PC-9 (cell line): ENCODE measurements around the gene RAB7B. TPM values are rescaled to one million over a fixed set of nuclear protein-coding genes. Genes with fewer than 3 reads are reported as not detected.

ENCODE experiments used
- BruUV-seq: library from RNA; stranded (reverse); fragments of 400-500 nt; replicated peaks from 2 replicates; lab custom pipeline; 2021; lab: Mats Ljungman, UMichigan
- CTCF ChIA-PET: fragments of 300-600 bp; sonication (Branson Sonifier 250); formaldehyde crosslinking; loops from one replicate; lab custom pipeline; 2022; ENCODE audit warnings: antibody characterized with exemption; lab: Charles Lee
- POLR2A ChIA-PET: fragments of 300-600 bp; sonication (Branson Sonifier 250); formaldehyde crosslinking; loops from one replicate; lab custom pipeline; 2022; ENCODE audit warnings: antibody characterized with exemption; ENCODE audit not compliant: unreplicated experiment; lab: Charles Lee
- DNase-seq, 2 experiments: peaks; one replicate each; pipeline versions ENCODE4 v3.0.0 to v3.0.0-alpha.2; 2015 to 2022; ENCODE audit warnings: mixed read lengths in 1 of 2
- H2AFZ ChIP-seq: fragments of 200-600 bp; sonication (generic); 2 replicates; pipeline ENCODE4 v1.8.1; 2017; ENCODE audit warnings: antibody characterized with exemption
- H3F3A ChIP-seq: fragments of 200-600 bp; sonication (generic); 2 replicates; pipeline ENCODE4 v1.8.1; 2017; ENCODE audit warnings: antibody characterized with exemption, mild to moderate bottlenecking, low read depth; ENCODE audit not compliant: insufficient read depth
- H3K27ac ChIP-seq: fragments of 200-600 bp; sonication (generic); 2 replicates; pipeline ENCODE4 v1.6.1; 2016; ENCODE audit warnings: mixed run types
- H3K27me3 ChIP-seq: fragments of 200-600 bp; sonication (generic); 2 replicates; pipeline ENCODE4 v1.6.1; 2016; ENCODE audit warnings: low read depth, mixed run types; ENCODE audit not compliant: insufficient read depth
- H3K36me3 ChIP-seq: fragments of 200-600 bp; sonication (generic); 2 replicates; pipeline ENCODE4 v1.6.1; 2016; ENCODE audit warnings: low read depth, mixed run types
- H3K4me1 ChIP-seq: fragments of 200-600 bp; sonication (generic); replicated peaks from 2 replicates; pipeline ENCODE4 v1.6.1; 2016; ENCODE audit warnings: mixed run types; ENCODE audit not compliant: insufficient read depth
- H3K4me2 ChIP-seq: fragments of 200-600 bp; sonication (generic); 2 replicates; pipeline ENCODE4 v1.6.1; 2017; ENCODE audit warnings: mixed run types
- H3K4me3 ChIP-seq: fragments of 200-600 bp; sonication (generic); 2 replicates; pipeline ENCODE4 v1.6.1; 2016; ENCODE audit warnings: mixed run types
- H3K79me2 ChIP-seq: fragments of 200-600 bp; sonication (generic); 2 replicates; pipeline ENCODE4 v1.6.1; 2017; ENCODE audit warnings: low read depth, mixed run types
- H3K9me2 ChIP-seq: fragments of 200-600 bp; sonication (generic); 2 replicates; pipeline ENCODE4 v1.8.1; 2017; ENCODE audit warnings: mild to moderate bottlenecking; ENCODE audit not compliant: insufficient read depth
- H3K9me3 ChIP-seq: fragments of 200-600 bp; sonication (generic); 2 replicates; pipeline ENCODE4 v1.8.1; 2016; ENCODE audit warnings: low read depth; ENCODE audit not compliant: insufficient read depth
- H4K20me1 ChIP-seq: fragments of 200-600 bp; sonication (generic); 2 replicates; pipeline ENCODE4 v1.8.1; 2017; ENCODE audit not compliant: insufficient read depth
- CTCF ChIP-seq: fragments of 200-600 bp; sonication (generic); conservative IDR thresholded peaks from 2 replicates; pipeline ENCODE4 v1.6.1; 2017; ENCODE audit warnings: mixed run types, antibody characterized with exemption, mild to moderate bottlenecking, moderate library complexity
- EZH2 ChIP-seq: fragments of 200-600 bp; sonication (generic); IDR thresholded peaks from 2 replicates; pipeline ENCODE4 v1.8.0; 2017; ENCODE audit warnings: antibody characterized with exemption, low read depth
- intact Hi-C: fragments of 100-400 bp; cut with micrococcal nuclease; formaldehyde crosslinking; loops from one replicate; pipeline ENCODE4 v1.10.0; 2022; ENCODE audit not compliant: unreplicated experiment
- total RNA-seq: library from RNA; stranded (reverse); gene quantifications from 2 replicates; pipeline ENCODE4 v1.2.3, GENCODE V29; 2021

The RAB7B gene
- total RNA-seq, 1 experiment from 2014 or later: not detected

GRCh38 chr1:206021008-206021625 is 17.9 kb upstream of the RAB7B start:
- Histone ChIP-seq H3F3A (peaks cover 24% of the 10 kb centered on the region), H4K20me1 (no peaks in the 10 kb centered on the region), H3K36me3 (no peaks in the 10 kb centered on the region), H3K27me3 (no peaks in the 10 kb centered on the region), H3K27ac (peak overlapping the region; percentile 88), H3K9me2 (no peaks in the 10 kb centered on the region), H3K9me3 (no peaks in the 10 kb centered on the region; the same call in 1 of the 2 replicates), H2AFZ (peak overlapping the region; percentile 49; the same call in 1 of the 2 replicates), H3K4me1 (peaks cover 28% of the 10 kb centered on the region), H3K79me2 (no peaks in the 10 kb centered on the region), H3K4me2 (peak overlapping the region; percentile 76), H3K4me3 (peak overlapping the region; percentile 36; the same call in 1 of the 2 replicates)
- POLR2A ChIA-PET: no interaction called here
- TF ChIP-seq EZH2 (no peak), CTCF (no peak)
- BruUV-seq: TSS peak; percentile 55
- intact Hi-C loops: no loop called here
- peak; percentile 54 to 79 for DNase-seq
- CTCF ChIA-PET: interaction anchor here (0.6 to 1.0 kb wide), 3 partner anchors 44 to 591 kb away, joined by 3 to 5 read pairs (median 4); partner anchors contain the start of gene EIF2D

GRCh38 chr1:206020393-206021007 is 17.3 kb upstream of the RAB7B start:
- H3K79me2 ChIP-seq: no peaks in the 10 kb centered on the region
- TF ChIP-seq EZH2 (no peak), CTCF (no peak)
- intact Hi-C loops: no loop called here
- H3K27ac ChIP-seq: peak overlapping the region; percentile 88
- peaks cover 24% of the 10 kb centered on the region for H3F3A ChIP-seq
- H3K9me3 ChIP-seq: no peaks in the 10 kb centered on the region; the same call in 1 of the 2 replicates
- H3K4me1 ChIP-seq: peaks cover 28% of the 10 kb centered on the region
- H3K4me3 ChIP-seq: no peak overlapping the region
- peak overlapping the region; percentile 76 for H3K4me2 ChIP-seq
- CTCF ChIA-PET: interaction anchor here (1.0 kb wide), 1 partner anchor 43 kb away, joined by 3 read pairs; no protein-coding TSS in a partner anchor
- H3K9me2 ChIP-seq: no peaks in the 10 kb centered on the region
- DNase-seq: no peak
- no peaks in the 10 kb centered on the region for H3K27me3 ChIP-seq
- POLR2A ChIA-PET: no interaction called here
- no peak overlapping the region for H2AFZ ChIP-seq
- H4K20me1 ChIP-seq: no peaks in the 10 kb centered on the region
- BruUV-seq: no TSS peak
- H3K36me3 ChIP-seq: no peaks in the 10 kb centered on the region

- H3K9me3 ChIP-seq: no peaks in the 10 kb centered on the region; the same call in 1 of the 2 replicates
- BruUV-seq: no TSS peak
Measured at GRCh38 chr1:206015071-206015470, 11.9 kb upstream of the RAB7B start.

More at GRCh38 chr1:206015071-206015470, 11.9 kb upstream of the RAB7B start:
- Histone ChIP-seq H3K27ac (no peak overlapping the region), H3F3A (no peaks in the 10 kb centered on the region), H3K79me2 (no peaks in the 10 kb centered on the region), H3K9me2 (no peaks in the 10 kb centered on the region), H3K4me3 (no peak overlapping the region), H3K36me3 (no peaks in the 10 kb centered on the region), H2AFZ (no peak overlapping the region), H3K4me2 (no peak overlapping the region), H4K20me1 (no peaks in the 10 kb centered on the region), H3K4me1 (peaks cover under 1% of the 10 kb centered on the region), H3K27me3 (no peaks in the 10 kb centered on the region)
- intact Hi-C loops: no loop called here
- POLR2A ChIA-PET: no interaction called here
- CTCF ChIA-PET: no interaction called here
- TF ChIP-seq EZH2 (no peak), CTCF (no peak)
- DNase-seq: no peak
